GM19395 (cell line): Measurements from ENCODE around the gene RTN4R.
"Not testable (repeated sequence)": the region's sequence is repeated elsewhere in the genome, so short reads cannot be mapped to it uniquely, and the experiment has no call there.

Experiments
- ATAC-seq: cut with Tn5 transposase; IDR thresholded peaks from one replicate; pipeline ENCODE4 v1.9.1; 2021; ENCODE audit warnings: mild to moderate bottlenecking, moderate library complexity; ENCODE audit not compliant: unreplicated experiment

The RTN4R gene

GRCh38 chr22:20305894-20306645 lies 38.0 kb upstream of the RTN4R start:
- no peak for ATAC-seq

DNA sequence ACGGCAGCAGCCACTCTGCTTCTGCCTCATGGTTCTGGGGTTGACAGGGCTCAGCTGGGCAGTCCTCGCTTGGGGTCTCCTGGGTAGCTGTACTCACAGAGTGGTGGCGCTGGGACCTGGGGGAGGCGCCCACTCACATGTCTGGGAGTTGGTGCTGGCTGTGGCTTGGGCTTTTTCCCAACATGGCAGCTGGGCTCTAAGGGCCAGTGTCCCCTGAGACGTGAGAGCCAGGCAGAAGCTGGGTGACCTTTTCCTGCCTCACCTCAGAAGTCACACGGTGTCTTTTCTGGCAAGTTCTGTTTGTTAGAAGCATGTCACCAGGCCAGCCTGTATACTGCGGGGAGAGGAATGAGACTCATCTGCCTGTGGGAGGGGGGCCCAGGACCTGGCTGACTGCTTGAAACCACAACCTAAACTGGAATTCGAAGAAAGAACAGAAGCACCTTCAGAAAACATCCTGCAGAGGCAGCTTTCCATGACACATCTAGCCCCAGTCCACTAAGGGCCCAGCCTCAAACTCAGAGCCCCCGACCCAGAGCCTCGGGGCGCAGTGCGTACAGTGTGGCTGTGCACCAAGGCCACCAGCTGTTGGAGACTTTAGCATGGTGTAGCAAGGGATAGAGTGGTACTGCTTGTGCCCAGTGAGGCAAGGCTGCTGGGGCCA lies 37.2 kb upstream of the RTN4R start:
- ATAC-seq: not testable (repeated sequence)

- no peak for ATAC-seq
These were observed 36.5 kb upstream of the RTN4R start for GRCh38 chr22:20304646-20305045.

GRCh38 chr22:20303229-20303534 lies 35.1 kb upstream of the RTN4R start:
- not testable (repeated sequence) for ATAC-seq

DNA sequence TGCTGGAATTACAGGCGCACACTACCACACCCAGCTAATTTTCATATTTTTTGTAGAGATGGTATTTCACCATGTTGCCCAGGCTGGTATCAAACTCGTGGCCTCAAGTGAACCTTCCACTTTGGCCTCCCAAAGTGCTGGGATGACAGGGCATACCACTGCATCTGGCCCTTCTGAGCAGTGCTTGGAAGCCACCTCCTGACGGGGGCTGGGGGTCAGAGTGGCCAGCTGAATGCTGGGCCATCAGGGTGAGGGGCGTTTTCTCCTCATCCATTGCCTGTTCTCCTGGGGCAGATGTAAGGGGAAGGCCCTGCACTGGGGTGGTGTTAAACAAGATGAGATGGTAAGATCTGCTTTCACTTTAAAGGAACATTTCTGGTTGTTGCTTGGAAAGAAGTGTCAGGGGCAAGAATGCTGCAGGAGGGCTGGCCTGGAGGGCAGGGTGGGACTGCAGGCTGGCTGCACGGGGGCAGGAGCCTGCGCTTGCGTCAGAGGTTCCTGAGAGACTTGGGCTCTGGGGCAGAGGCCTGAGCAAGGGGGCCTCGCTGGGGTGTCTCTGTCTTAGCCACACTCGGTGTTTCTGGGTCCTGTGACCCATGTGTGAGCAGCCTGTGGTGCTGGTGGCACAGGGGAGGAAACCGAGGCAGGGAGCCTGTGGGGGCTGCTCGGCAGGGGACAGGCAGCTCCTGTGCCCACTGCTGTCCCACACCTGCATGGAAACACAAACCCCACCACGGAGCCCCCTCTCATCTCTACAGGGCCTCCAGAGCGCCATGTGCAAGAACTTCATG lies 34.5 kb upstream of the RTN4R start:
- ATAC-seq: no peak

- ATAC-seq: no peak
These were observed 31.6 kb upstream of the RTN4R start for GRCh38 chr22:20299746-20300136.

DNA sequence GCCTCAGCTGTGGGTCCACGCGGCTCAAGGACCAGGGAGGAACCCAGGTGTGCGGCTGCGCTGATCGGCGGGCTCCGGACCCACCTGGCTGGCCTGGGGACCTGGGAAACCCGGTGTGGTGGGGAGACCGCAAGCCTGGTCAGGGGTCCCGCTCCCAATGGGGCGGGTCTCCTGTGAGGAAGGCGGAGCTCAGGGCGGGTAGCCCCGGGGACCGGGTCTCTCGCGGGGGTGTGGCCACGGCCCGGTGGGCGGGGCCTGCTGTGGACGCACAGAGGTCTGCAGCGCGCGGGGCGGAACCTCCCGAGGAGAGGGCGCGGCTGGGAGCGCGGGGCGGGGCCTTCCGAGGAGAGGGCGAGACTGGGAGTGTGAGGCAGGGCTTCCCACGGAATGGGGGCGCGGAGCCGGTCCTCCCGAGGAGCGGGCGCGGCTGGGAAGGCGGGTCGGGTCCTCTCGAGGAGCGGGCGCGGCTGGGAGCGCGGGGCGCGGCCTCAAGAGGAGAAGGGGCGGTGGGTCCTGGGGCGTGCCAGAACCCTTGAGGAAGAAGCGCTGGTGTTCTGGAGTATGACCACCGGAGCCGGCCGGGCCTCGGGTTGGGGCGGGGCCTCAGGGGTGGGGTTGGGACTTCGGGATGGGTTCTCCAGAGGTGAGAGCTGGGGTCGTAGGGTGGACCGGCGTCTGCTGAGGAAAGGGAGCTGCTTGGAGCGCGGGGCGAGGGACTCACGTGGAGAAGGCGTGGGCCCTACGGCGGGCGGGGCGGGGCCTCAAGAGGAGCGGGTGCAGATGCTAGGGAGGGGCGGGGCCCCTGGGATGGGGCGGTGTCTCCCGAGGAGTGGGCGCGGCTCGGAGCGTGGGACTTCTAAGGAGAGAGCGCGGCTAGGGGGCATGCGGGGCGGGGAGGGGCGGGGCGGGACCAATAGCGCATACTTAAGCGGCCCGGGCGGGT lies 31.0 kb upstream of the RTN4R start:
- no peak for ATAC-seq

GRCh38 chr22:20298110-20298802 lies 30.1 kb upstream of the RTN4R start:
- ATAC-seq: no peak

DNA sequence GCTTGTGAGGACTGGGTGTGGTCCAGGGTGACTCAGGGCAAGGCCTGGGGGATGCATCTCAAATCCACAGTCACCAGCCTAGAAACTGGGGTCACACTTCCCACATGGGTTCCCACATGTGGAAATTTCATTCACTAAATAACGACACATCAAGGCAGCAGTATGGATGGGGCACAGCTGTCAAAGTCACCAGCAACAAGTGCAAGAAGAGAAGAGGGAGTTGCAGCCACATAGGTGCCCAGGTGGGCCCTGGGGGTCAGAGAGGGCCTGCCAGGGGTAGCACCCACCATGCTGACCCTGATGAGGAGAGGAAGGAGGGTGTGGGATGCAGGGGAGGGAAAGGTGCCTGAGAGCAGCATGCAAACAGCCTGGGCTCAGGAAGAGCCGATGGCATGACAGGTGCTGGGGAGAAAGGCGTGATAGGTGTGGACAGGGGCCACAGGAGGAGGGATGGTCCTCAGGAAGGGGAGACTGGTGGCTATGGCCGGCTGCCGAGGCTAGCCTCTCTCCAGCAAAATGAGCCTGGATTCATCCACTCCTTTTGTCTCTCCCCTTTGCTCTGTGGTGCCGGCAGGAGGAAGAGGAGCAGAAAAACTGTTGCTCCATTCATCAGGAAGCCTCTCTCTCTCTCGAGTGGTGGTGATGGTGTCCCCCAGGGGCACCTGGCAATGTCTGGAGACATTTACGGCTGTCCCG lies 29.4 kb upstream of the RTN4R start:
- ATAC-seq: no peak

DNA sequence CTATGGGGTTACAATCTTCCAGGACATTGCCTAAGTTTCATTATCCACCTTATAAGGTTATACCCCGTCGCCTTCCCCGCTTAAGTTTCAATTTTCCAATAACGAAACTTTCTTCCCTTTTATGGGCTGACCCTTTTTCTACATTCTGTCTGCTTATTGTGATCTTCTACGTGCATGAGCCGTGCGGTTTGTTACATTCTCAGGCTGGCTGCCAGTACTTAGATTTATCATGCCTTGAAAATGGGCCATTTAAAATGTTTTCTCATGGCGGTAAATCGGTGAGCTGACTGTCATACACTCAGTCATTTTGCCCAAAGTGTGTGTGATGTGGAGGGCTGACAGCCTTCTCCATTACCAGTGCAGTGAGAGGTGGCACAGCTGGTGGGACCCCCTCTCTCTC lies 28.5 kb upstream of the RTN4R start:
- no peak for ATAC-seq

GRCh38 chr22:20295262-20296064 lies 27.3 kb upstream of the RTN4R start:
- ATAC-seq: no peak

- no peak for ATAC-seq
These were observed 24.6 kb upstream of the RTN4R start for GRCh38 chr22:20292673-20293232.

DNA sequence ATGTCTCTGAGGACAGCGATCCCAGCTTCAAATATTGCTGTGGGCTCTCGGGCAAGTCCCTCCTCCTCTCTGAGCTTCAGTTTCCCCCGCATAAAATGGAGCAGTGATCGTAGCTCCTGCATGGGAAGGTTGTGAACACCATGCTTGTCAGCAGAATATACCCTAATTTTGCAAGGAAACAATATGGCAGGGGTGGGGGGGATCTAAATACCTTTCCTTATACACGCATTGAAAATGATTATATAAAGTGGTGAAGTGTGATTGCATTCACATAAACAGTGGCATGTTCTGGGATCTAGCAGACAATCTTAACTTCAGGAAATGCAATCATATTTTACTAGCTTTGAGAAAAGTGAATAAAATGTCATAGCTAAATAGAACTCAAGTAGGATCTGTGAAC lies 24.0 kb upstream of the RTN4R start:
- no peak for ATAC-seq

DNA sequence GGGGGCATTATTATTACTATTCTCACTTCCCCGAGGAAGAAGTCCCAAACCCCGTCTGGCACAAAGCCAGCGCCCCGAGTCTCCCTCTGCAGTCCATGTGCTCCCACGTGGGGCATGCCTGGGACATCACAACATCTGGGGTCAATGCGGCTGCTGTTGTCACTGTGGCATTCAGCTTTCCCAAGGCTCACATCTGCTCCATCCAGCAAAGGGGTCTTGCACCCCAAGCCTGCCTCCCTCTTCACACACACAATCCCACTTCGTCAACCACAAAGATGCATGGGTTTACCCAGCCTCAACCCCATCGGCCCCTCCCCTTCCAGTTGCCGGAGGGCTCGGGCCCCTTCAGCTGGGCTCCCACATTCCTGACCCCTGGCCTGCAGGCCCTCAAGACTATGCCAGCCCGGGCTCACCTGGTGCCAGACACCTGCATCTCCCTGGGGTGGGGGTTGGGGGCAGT lies 23.5 kb upstream of the RTN4R start:
- no peak for ATAC-seq

- ATAC-seq: no peak
These were observed 23.1 kb upstream of the RTN4R start for GRCh38 chr22:20291249-20291586.

DNA sequence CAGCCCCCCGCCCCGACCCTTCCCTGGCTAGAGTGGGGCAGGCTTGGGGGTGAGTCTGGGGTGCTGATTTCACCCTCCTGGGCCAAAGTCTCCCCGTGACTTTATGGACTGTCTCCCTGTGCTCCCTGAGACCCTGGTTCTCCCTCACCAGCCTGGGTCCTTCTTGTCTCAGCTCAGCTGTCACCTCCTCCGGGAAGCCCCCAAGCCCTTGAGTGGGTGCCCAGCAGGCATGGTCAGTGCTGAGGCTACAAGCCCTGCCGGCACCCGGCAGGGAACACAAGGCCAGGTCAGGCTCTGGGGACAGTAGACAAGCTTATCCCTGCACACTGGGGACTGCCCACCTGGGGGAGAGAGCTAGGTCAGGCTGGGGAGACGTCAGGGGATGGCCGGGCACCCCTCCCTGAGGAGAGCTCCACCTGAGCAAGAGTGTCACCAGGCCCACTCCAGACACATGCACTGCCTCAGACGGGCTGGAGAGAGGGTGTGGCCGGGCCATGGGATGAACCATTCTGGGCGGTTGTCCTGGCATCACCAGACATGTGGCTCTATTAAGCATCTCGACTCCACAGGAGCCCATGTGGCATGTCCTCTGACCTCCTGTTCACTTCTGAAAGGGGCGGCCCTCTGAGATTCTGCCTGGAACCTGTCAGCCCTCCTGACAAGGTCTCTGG lies 22.6 kb upstream of the RTN4R start:
- ATAC-seq: no peak

GRCh38 chr22:20290045-20290392 lies 21.9 kb upstream of the RTN4R start:
- ATAC-seq: no peak
